Measurements from ENCODE around the gene SPAG16. TPM values are rescaled to one million over a fixed set of nuclear protein-coding genes. Genes with fewer than 3 reads are reported as not detected.

SPAG16 gene
- total RNA-seq, 1 experiment from 2014 or later, result 0.30 TPM

GRCh38 chr2:213923543-213923942 lies 639.3 kb downstream of the SPAG16 start:
- intact Hi-C loops (cut with micrococcal nuclease), result no loop called here

More at GRCh38 chr2:213923543-213923942, 639.3 kb downstream of the SPAG16 start:
- ChIA-PET RAD21 (ENCODE audit: low non-redundant PET in 1 of 2, low total read pairs in 2 of 2, uncharacterized antibody in 2 of 2, unreplicated experiment in 2 of 2) (no interaction called here), POLR2A (no interaction called here), CTCF (no interaction called here)
- Histone ChIP-seq H3K4me2 (ENCODE audit: low read length) (no peak overlapping the region), H4K20me1 (ENCODE audit: insufficient read depth) (no peaks in the 10 kb centered on the region), H3K4me1 (ENCODE audit: control insufficient read depth in 1 of 2, insufficient read depth in 2 of 2, low read length in 2 of 2) (peaks cover 0 to 2% of the 10 kb centered on the region in 2 experiments; a peak in 2 of 4 replicates), H3K36me3 (ENCODE audit: control insufficient read depth in 1 of 2, insufficient read depth in 2 of 2, low read length in 2 of 2) (no peaks in the 10 kb centered on the region), H3K9ac (ENCODE audit: low read length) (no peak overlapping the region), H3K9me3 (ENCODE audit: control insufficient read depth in 1 of 2, insufficient read depth in 1 of 2, low read depth in 1 of 2, low read length in 2 of 2) (no peaks in the 10 kb centered on the region), H3K4me3 (replicated peaks in 1 of 2; ENCODE audit: low read depth in 1 of 2, low read length in 2 of 2) (no peak overlapping the region), H2AFZ (ENCODE audit: low read depth, low read length, poor library complexity, severe bottlenecking) (no peak overlapping the region), H3K27me3 (ENCODE audit: insufficient read depth, low read length) (no peaks in the 10 kb centered on the region), H3K79me2 (ENCODE audit: insufficient read depth, low read length) (no peaks in the 10 kb centered on the region), H3K27ac (ENCODE audit: low read depth, low read length) (no peak overlapping the region), H3K9me2 (ENCODE audit: insufficient read depth) (no peaks in the 10 kb centered on the region)
- no peak for ATAC-seq
- no TSS peak for BruUV-seq (replicated peaks)
- DNase-seq (ENCODE audit: low read depth, low spot score), result no peak
- TF ChIP-seq EZH2 (IDR thresholded peaks at IDR 0.05) (no peak), ZFX (IDR thresholded peaks at IDR 0.05) (no peak), POLR2A (IDR thresholded peaks at IDR 0.05; ENCODE audit: borderline replicate concordance, extremely low read depth, insufficient read depth, insufficient read length) (no peak), ZBTB33 (IDR thresholded peaks at IDR 0.05; ENCODE audit: extremely low read depth, insufficient replicate concordance, low read length) (no peak), ZNF274 (IDR thresholded peaks at IDR 0.05; ENCODE audit: low read depth, low read length) (no peak), ELF1 (IDR thresholded peaks at IDR 0.05; ENCODE audit: borderline replicate concordance, low read depth) (no peak), CEBPB (IDR thresholded peaks at IDR 0.05; ENCODE audit: low read depth) (no peak), SP1 (IDR thresholded peaks at IDR 0.05; ENCODE audit: low read depth) (no peak), SRF (IDR thresholded peaks at IDR 0.05; ENCODE audit: low read depth) (no peak), CTCF (IDR thresholded peaks at IDR 0.05 in 2 of 3, conservative IDR thresholded peaks at IDR 0.05 in 1 of 3; ENCODE audit: borderline replicate concordance in 1 of 3, insufficient read depth in 1 of 3, low read depth in 2 of 3, low read length in 2 of 3) (no peak), ATF3 (IDR thresholded peaks at IDR 0.05) (no peak), REST (IDR thresholded peaks at IDR 0.05; ENCODE audit: low read depth) (no peak), TCF7L2 (IDR thresholded peaks at IDR 0.05; ENCODE audit: borderline replicate concordance, extremely low read depth, insufficient read depth, insufficient read length) (no peak), JUND (IDR thresholded peaks at IDR 0.05) (no peak)
